Mesenchymal stem cell (in vitro differentiated cells and primary cell): ENCODE measurements around the gene MYRF.

ENCODE experiments used
- DNase-seq: peaks from one replicate; pipeline ENCODE4 v3.0.0-alpha.2; 2013
- H2AFZ ChIP-seq: one replicate; pipeline ENCODE4 v1.6.1; 2013; ENCODE audit warnings: low read depth, mild to moderate bottlenecking, control low read depth, inconsistent platforms, low read length, moderate library complexity
- H2AK5ac ChIP-seq: 2 replicates; pipeline ENCODE4 v1.6.1; 2013; ENCODE audit warnings: low read length, moderate library complexity, mild to moderate bottlenecking, inconsistent platforms; ENCODE audit not compliant: severe bottlenecking
- H2BK120ac ChIP-seq: one replicate; pipeline ENCODE4 v1.6.1; 2013; ENCODE audit warnings: low read depth, mild to moderate bottlenecking, inconsistent platforms, low read length, moderate library complexity
- H2BK12ac ChIP-seq, 2 experiments: one replicate each; pipeline ENCODE4 v1.6.1; 2013; ENCODE audit warnings: inconsistent platforms in 2 of 2, low read length in 2 of 2, mild to moderate bottlenecking in 2 of 2, moderate library complexity in 2 of 2, control low read depth in 1 of 2
- H2BK15ac ChIP-seq: one replicate; pipeline ENCODE4 v1.6.1; 2013; ENCODE audit warnings: mild to moderate bottlenecking, low read depth, inconsistent platforms; ENCODE audit not compliant: poor library complexity, severe bottlenecking
- H2BK5ac ChIP-seq: 2 replicates; pipeline ENCODE4 v1.6.1; 2013; ENCODE audit warnings: low read depth, mild to moderate bottlenecking, low read length, control low read depth, inconsistent platforms; ENCODE audit not compliant: poor library complexity, severe bottlenecking
- H3K14ac ChIP-seq, 2 experiments: one replicate each; pipeline ENCODE4 v1.6.1; 2013; ENCODE audit warnings: inconsistent platforms in 2 of 2, low read length in 2 of 2, control low read depth in 1 of 2, mild to moderate bottlenecking in 1 of 2, moderate library complexity in 1 of 2
- H3K18ac ChIP-seq, 2 experiments: one replicate each; pipeline ENCODE4 v1.6.1; 2013; ENCODE audit warnings: inconsistent platforms in 2 of 2, low read length in 2 of 2, control low read depth in 1 of 2, low read depth in 1 of 2, mild to moderate bottlenecking in 1 of 2
- H3K23ac ChIP-seq, 2 experiments: one replicate each; pipeline ENCODE4 v1.6.1; 2013; ENCODE audit warnings: inconsistent platforms in 2 of 2, low read length in 2 of 2, mild to moderate bottlenecking in 2 of 2, moderate library complexity in 2 of 2, control low read depth in 1 of 2
- H3K27ac ChIP-seq: 2 replicates; pipeline ENCODE4 v1.5.1; 2013; ENCODE audit warnings: mild to moderate bottlenecking, moderate library complexity, low read length, control low read depth, inconsistent platforms; ENCODE audit not compliant: poor library complexity, severe bottlenecking
- H3K27me3 ChIP-seq, 2 experiments: 2 replicates each; pipeline versions ENCODE4 v1.6.1 to v1.7.0; 2013; ENCODE audit warnings: low read length in 2 of 2, mild to moderate bottlenecking in 2 of 2, moderate library complexity in 2 of 2, control low read depth in 1 of 2, inconsistent platforms in 1 of 2; ENCODE audit not compliant: control insufficient read depth in 1 of 2, insufficient read depth in 1 of 2
- H3K36me3 ChIP-seq, 2 experiments: 2 replicates each; pipeline versions ENCODE4 v1.6.1 to v1.7.0; 2013; ENCODE audit warnings: low read length in 2 of 2, control low read depth in 1 of 2, inconsistent platforms in 1 of 2, low read depth in 1 of 2, mild to moderate bottlenecking in 1 of 2; ENCODE audit not compliant: insufficient read depth in 2 of 2, control insufficient read depth in 1 of 2
- H3K4ac ChIP-seq, 2 experiments: one replicate each; pipeline ENCODE4 v1.6.1; 2013; ENCODE audit warnings: inconsistent platforms in 2 of 2, low read length in 2 of 2, mild to moderate bottlenecking in 2 of 2, moderate library complexity in 2 of 2, control low read depth in 1 of 2, low read depth in 1 of 2
- H3K4me1 ChIP-seq: 2 replicates; pipeline ENCODE4 v1.6.1; 2013; ENCODE audit warnings: low read depth, low read length, control low read depth; ENCODE audit not compliant: control insufficient read depth, insufficient read depth
- H3K4me2 ChIP-seq: 2 replicates; pipeline ENCODE4 v1.6.1; 2013; ENCODE audit warnings: low read length, mild to moderate bottlenecking, inconsistent platforms; ENCODE audit not compliant: poor library complexity, severe bottlenecking
- H3K4me3 ChIP-seq, 2 experiments: 2 replicates each; pipeline versions ENCODE4 v1.5.1 to v1.7.0; 2013; ENCODE audit warnings: low read length in 2 of 2, mild to moderate bottlenecking in 2 of 2, control low read depth in 1 of 2, low read depth in 1 of 2; ENCODE audit not compliant: insufficient read depth in 1 of 2
- H3K79me1 ChIP-seq: replicated peaks from 2 replicates; pipeline ENCODE4 v1.6.1; 2013; ENCODE audit warnings: mild to moderate bottlenecking, control low read depth, low read length, inconsistent platforms; ENCODE audit not compliant: poor library complexity, severe bottlenecking
- H3K9ac ChIP-seq: 2 replicates; pipeline ENCODE4 v1.7.0; 2013; ENCODE audit warnings: mild to moderate bottlenecking, low read length, moderate library complexity
- H3K9me3 ChIP-seq: 2 replicates; pipeline ENCODE4 v1.7.0; 2013; ENCODE audit warnings: mild to moderate bottlenecking, low read length; ENCODE audit not compliant: control insufficient read depth
- H4K8ac ChIP-seq: one replicate; pipeline ENCODE4 v1.6.1; 2013; ENCODE audit warnings: inconsistent platforms, mild to moderate bottlenecking, low read length, moderate library complexity
- H4K91ac ChIP-seq: one replicate; pipeline ENCODE4 v1.6.1; 2013; ENCODE audit warnings: mild to moderate bottlenecking, low read length, inconsistent platforms
- WGBS: methylation state at CpG from one replicate; pipeline ENCODE4 v1.1.7; 2013; ENCODE audit warnings: mixed read lengths; 5-methylcytosine and 5-hydroxymethylcytosine counted together

The MYRF gene

GRCh38 chr11:61738776-61739175, 13.7 kb upstream of the MYRF start:
- Histone ChIP-seq H2BK120ac (no peak overlapping the region), H3K14ac (no peak overlapping the region), H3K27me3 (no peaks in the 10 kb centered on the region), H2BK15ac (no peak overlapping the region), H3K4me1 (peaks cover 3% of the 10 kb centered on the region), H3K4me3 (no peak overlapping the region), H3K9me3 (no peaks in the 10 kb centered on the region), H2BK12ac (no peak overlapping the region), H2AFZ (no peak overlapping the region), H4K91ac (no peak overlapping the region), H4K8ac (no peak overlapping the region), H3K23ac (no peak overlapping the region), H3K9ac (no peak overlapping the region), H2BK5ac (no peak overlapping the region), H3K4me2 (no peak overlapping the region), H3K4ac (no peak overlapping the region), H3K79me1 (no peaks in the 10 kb centered on the region), H3K27ac (no peak overlapping the region), H3K18ac (no peak overlapping the region), H3K36me3 (peaks cover 30 to 85% of the 10 kb centered on the region in 2 experiments), H2AK5ac (no peak overlapping the region)
- DNase-seq = no peak
- 78% methylated on average over 3 of the region's 7 CpGs for WGBS

- Histone ChIP-seq H3K79me1 (no peaks in the 10 kb centered on the region), H3K4me3 (no peak overlapping the region), H2BK12ac (no peak overlapping the region), H3K9me3 (no peaks in the 10 kb centered on the region), H3K4me2 (no peak overlapping the region), H2BK5ac (no peak overlapping the region), H3K14ac (no peak overlapping the region), H3K4me1 (peaks cover 6% of the 10 kb centered on the region), H2AK5ac (no peak overlapping the region), H2BK120ac (no peak overlapping the region), H3K18ac (no peak overlapping the region), H4K8ac (no peak overlapping the region), H3K27ac (no peak overlapping the region), H4K91ac (no peak overlapping the region), H3K27me3 (no peaks in the 10 kb centered on the region), H3K36me3 (peaks cover 30 to 91% of the 10 kb centered on the region in 2 experiments), H2BK15ac (no peak overlapping the region), H3K9ac (no peak overlapping the region), H3K23ac (no peak overlapping the region), H2AFZ (no peak overlapping the region), H3K4ac (no peak overlapping the region)
- WGBS = 95% methylated on average over 15 of the region's 15 CpGs
- no peak for DNase-seq
These were observed 13.0 kb upstream of the MYRF start for GRCh38 chr11:61739413-61739812.

GRCh38 chr11:61739966-61740365, 12.5 kb upstream of the MYRF start:
- H2BK15ac ChIP-seq = no peak overlapping the region
- no peak overlapping the region for H2BK120ac ChIP-seq
- H3K4me1 ChIP-seq = peaks cover 11% of the 10 kb centered on the region
- H3K4me3 ChIP-seq = no peak overlapping the region
- H2AFZ ChIP-seq = no peak overlapping the region
- H3K4me2 ChIP-seq = no peak overlapping the region
- H2BK12ac ChIP-seq = no peak overlapping the region
- H3K9ac ChIP-seq = no peak overlapping the region
- no peak overlapping the region for H3K4ac ChIP-seq
- H2BK5ac ChIP-seq = no peak overlapping the region
- H3K27ac ChIP-seq = no peak overlapping the region
- no peak overlapping the region for H3K18ac ChIP-seq
- 80% methylated on average over 7 of the region's 7 CpGs for WGBS
- no peak for DNase-seq
- peaks cover 30 to 91% of the 10 kb centered on the region in 2 experiments for H3K36me3 ChIP-seq
- H4K91ac ChIP-seq = no peak overlapping the region
- no peak overlapping the region for H3K23ac ChIP-seq
- H2AK5ac ChIP-seq = no peak overlapping the region
- no peak overlapping the region for H3K14ac ChIP-seq
- no peak overlapping the region for H4K8ac ChIP-seq
- no peaks in the 10 kb centered on the region for H3K27me3 ChIP-seq
- H3K79me1 ChIP-seq = no peaks in the 10 kb centered on the region
- no peaks in the 10 kb centered on the region for H3K9me3 ChIP-seq

GRCh38 chr11:61742391-61742790, 10.0 kb upstream of the MYRF start:
- H2BK5ac ChIP-seq = no peak overlapping the region
- H3K79me1 ChIP-seq = no peaks in the 10 kb centered on the region
- H3K27me3 ChIP-seq = no peaks in the 10 kb centered on the region
- H2BK120ac ChIP-seq = no peak overlapping the region
- peaks cover 25% of the 10 kb centered on the region for H3K4me1 ChIP-seq
- no peaks in the 10 kb centered on the region for H3K9me3 ChIP-seq
- peaks cover 14 to 71% of the 10 kb centered on the region in 2 experiments for H3K36me3 ChIP-seq
- DNase-seq = no peak
- H2BK15ac ChIP-seq = no peak overlapping the region
- peak overlapping the region in 1 of 2 experiments; percentile 4 for H3K18ac ChIP-seq
- no peak overlapping the region for H3K4ac ChIP-seq
- H3K27ac ChIP-seq = no peak overlapping the region
- no peak overlapping the region for H2AFZ ChIP-seq
- no peak overlapping the region for H2BK12ac ChIP-seq
- H2AK5ac ChIP-seq = no peak overlapping the region
- no peak overlapping the region for H3K4me3 ChIP-seq
- no peak overlapping the region for H4K91ac ChIP-seq
- no peak overlapping the region for H3K23ac ChIP-seq
- no peak overlapping the region for H3K4me2 ChIP-seq
- peak overlapping the region; percentile 87 for H4K8ac ChIP-seq
- H3K14ac ChIP-seq = no peak overlapping the region
- no peak overlapping the region for H3K9ac ChIP-seq
- 34% methylated on average over 4 of the region's 7 CpGs for WGBS
